KMS-11 (cell line): Measurements from ENCODE around the gene CRMP1.
"Not testable (repeated sequence)": the region's sequence is repeated elsewhere in the genome, so short reads cannot be mapped to it uniquely, and the experiment has no call there.

Experiments
- H2AFZ ChIP-seq: fragments of 200-600 bp; sonication (generic); 2 replicates; pipeline ENCODE4 v1.6.1; 2016; ENCODE audit warnings: antibody characterized with exemption, mixed run types, low read depth
- H3K27ac ChIP-seq: fragments of 200-600 bp; sonication (generic); 2 replicates; pipeline ENCODE4 v1.6.1; 2016; ENCODE audit warnings: mild to moderate bottlenecking, mixed run types
- H3K27me3 ChIP-seq: fragments of 200-600 bp; sonication (generic); 2 replicates; pipeline ENCODE4 v1.6.1; 2017; ENCODE audit warnings: mild to moderate bottlenecking, low read depth, mixed run types, moderate library complexity; ENCODE audit not compliant: insufficient read depth
- H3K36me3 ChIP-seq: fragments of 200-600 bp; sonication (generic); 2 replicates; pipeline ENCODE4 v1.6.1; 2017; ENCODE audit warnings: mild to moderate bottlenecking, mixed run types; ENCODE audit not compliant: insufficient read depth
- H3K4me1 ChIP-seq: fragments of 200-600 bp; sonication (generic); 2 replicates; pipeline ENCODE4 v1.6.1; 2016; ENCODE audit warnings: mild to moderate bottlenecking, low read depth, mixed run types; ENCODE audit not compliant: poor library complexity, severe bottlenecking
- H3K4me2 ChIP-seq: fragments of 200-600 bp; sonication (generic); 2 replicates; pipeline ENCODE4 v1.7.0; 2016; ENCODE audit warnings: mild to moderate bottlenecking, mixed run types
- H3K4me3 ChIP-seq: fragments of 200-600 bp; sonication (generic); IDR thresholded peaks from 2 replicates; pipeline ENCODE4 v1.6.1; 2017; ENCODE audit warnings: low read depth, low read length, mixed read lengths; ENCODE audit not compliant: insufficient read depth
- H3K79me2 ChIP-seq: fragments of 200-600 bp; sonication (generic); 2 replicates; pipeline ENCODE4 v1.6.1; 2016; ENCODE audit warnings: low read depth, mixed run types; ENCODE audit not compliant: insufficient read depth
- H3K9ac ChIP-seq: fragments of 200-600 bp; sonication (generic); 2 replicates; pipeline ENCODE4 v1.6.1; 2016; ENCODE audit warnings: mild to moderate bottlenecking, mixed run types
- H4K20me1 ChIP-seq: fragments of 200-600 bp; sonication (generic); 2 replicates; pipeline ENCODE4 v1.6.1; 2016; ENCODE audit warnings: mild to moderate bottlenecking, mixed run types; ENCODE audit not compliant: insufficient read depth
- CTCF ChIP-seq: fragments of 200-600 bp; sonication (generic); conservative IDR thresholded peaks from 2 replicates; pipeline ENCODE4 v1.6.1; 2017; ENCODE audit warnings: low read depth, mild to moderate bottlenecking, antibody characterized with exemption, low read length, moderate library complexity, mixed read lengths

CRMP1 gene

GRCh38 chr4:5815641-5816040, 77.2 kb downstream of the CRMP1 start:
- Histone ChIP-seq H3K79me2 (no peaks in the 10 kb centered on the region), H3K36me3 (no peaks in the 10 kb centered on the region), H3K4me3 (no peak overlapping the region), H4K20me1 (no peaks in the 10 kb centered on the region), H3K4me2 (no peak overlapping the region), H3K9ac (no peak overlapping the region), H3K27ac (no peak overlapping the region), H2AFZ (no peak overlapping the region), H3K27me3 (no peaks in the 10 kb centered on the region), H3K4me1 (no peaks in the 10 kb centered on the region)
- TF ChIP-seq CTCF, result no peak

GRCh38 chr4:5814421-5814820, 78.5 kb downstream of the CRMP1 start:
- no peaks in the 10 kb centered on the region for H3K4me1 ChIP-seq
- no peak overlapping the region for H3K4me3 ChIP-seq
- H3K36me3 ChIP-seq, result no peaks in the 10 kb centered on the region
- no peak overlapping the region for H3K27ac ChIP-seq
- no peak for TF ChIP-seq CTCF
- no peaks in the 10 kb centered on the region for H4K20me1 ChIP-seq
- H2AFZ ChIP-seq, result no peak overlapping the region
- no peak overlapping the region for H3K9ac ChIP-seq
- no peaks in the 10 kb centered on the region for H3K27me3 ChIP-seq
- H3K4me2 ChIP-seq, result no peak overlapping the region
- H3K79me2 ChIP-seq, result no peaks in the 10 kb centered on the region

GRCh38 chr4:5813882-5814255, 79.0 kb downstream of the CRMP1 start:
- Histone ChIP-seq H3K27ac (no peak overlapping the region), H2AFZ (no peak overlapping the region), H3K4me1 (no peaks in the 10 kb centered on the region), H3K9ac (no peak overlapping the region), H3K4me2 (no peak overlapping the region), H3K4me3 (no peak overlapping the region), H3K36me3 (no peaks in the 10 kb centered on the region), H4K20me1 (no peaks in the 10 kb centered on the region), H3K79me2 (no peaks in the 10 kb centered on the region), H3K27me3 (no peaks in the 10 kb centered on the region)
- TF ChIP-seq CTCF, result no peak

- H4K20me1 ChIP-seq, result no peaks in the 10 kb centered on the region
- no peaks in the 10 kb centered on the region for H3K36me3 ChIP-seq
- no peak overlapping the region for H3K4me2 ChIP-seq
- H3K9ac ChIP-seq, result no peak overlapping the region
- H3K27me3 ChIP-seq, result no peaks in the 10 kb centered on the region
- TF ChIP-seq CTCF, result peak; percentile 67
- H2AFZ ChIP-seq, result no peak overlapping the region
- H3K4me3 ChIP-seq, result no peak overlapping the region
- no peaks in the 10 kb centered on the region for H3K79me2 ChIP-seq
- H3K4me1 ChIP-seq, result no peaks in the 10 kb centered on the region
- H3K27ac ChIP-seq, result no peak overlapping the region
These were observed 80.2 kb downstream of the CRMP1 start for GRCh38 chr4:5812506-5813229.

GRCh38 chr4:5812057-5812456, 80.8 kb downstream of the CRMP1 start:
- not testable (repeated sequence) for H3K4me1 ChIP-seq, H3K27ac ChIP-seq, H3K79me2 ChIP-seq, H2AFZ ChIP-seq, H3K9ac ChIP-seq, H3K4me3 ChIP-seq, H3K4me2 ChIP-seq, H3K36me3 ChIP-seq, H4K20me1 ChIP-seq, H3K27me3 ChIP-seq
